ENCODE results near the gene RAB31. TPM values are rescaled to one million over a fixed set of nuclear protein-coding genes. Genes with fewer than 3 reads are reported as not detected.

RAB31 gene
- total and polyA plus RNA-seq, 2 donors from 2014 or later, result 17.3 to 77.1 TPM

GRCh38 chr18:9701609-9702349, 6.3 kb upstream of the RAB31 start:
- H3K36me3 ChIP-seq (ENCODE audit: control insufficient read depth in 2 of 3, insufficient read depth in 3 of 3, low read length in 3 of 3), result no peaks in the 10 kb centered on the region
- H3K27ac ChIP-seq (ENCODE audit: low read depth in 2 of 2, low read length in 2 of 2), result no peak overlapping the region
- no peak overlapping the region for H3K9ac ChIP-seq (ENCODE audit: low read length in 3 of 3)
- no peaks in the 10 kb centered on the region for H3K27me3 ChIP-seq (ENCODE audit: control insufficient read depth, insufficient read depth, low read length)
- FAIRE-seq (no peak), DNase-seq (no peak)
- H3K4me1 ChIP-seq (ENCODE audit: control insufficient read depth in 2 of 3, insufficient read depth in 2 of 3, low read depth in 1 of 3, low read length in 3 of 3), result no peaks in the 10 kb centered on the region
- TF ChIP-seq, protein P1, sequence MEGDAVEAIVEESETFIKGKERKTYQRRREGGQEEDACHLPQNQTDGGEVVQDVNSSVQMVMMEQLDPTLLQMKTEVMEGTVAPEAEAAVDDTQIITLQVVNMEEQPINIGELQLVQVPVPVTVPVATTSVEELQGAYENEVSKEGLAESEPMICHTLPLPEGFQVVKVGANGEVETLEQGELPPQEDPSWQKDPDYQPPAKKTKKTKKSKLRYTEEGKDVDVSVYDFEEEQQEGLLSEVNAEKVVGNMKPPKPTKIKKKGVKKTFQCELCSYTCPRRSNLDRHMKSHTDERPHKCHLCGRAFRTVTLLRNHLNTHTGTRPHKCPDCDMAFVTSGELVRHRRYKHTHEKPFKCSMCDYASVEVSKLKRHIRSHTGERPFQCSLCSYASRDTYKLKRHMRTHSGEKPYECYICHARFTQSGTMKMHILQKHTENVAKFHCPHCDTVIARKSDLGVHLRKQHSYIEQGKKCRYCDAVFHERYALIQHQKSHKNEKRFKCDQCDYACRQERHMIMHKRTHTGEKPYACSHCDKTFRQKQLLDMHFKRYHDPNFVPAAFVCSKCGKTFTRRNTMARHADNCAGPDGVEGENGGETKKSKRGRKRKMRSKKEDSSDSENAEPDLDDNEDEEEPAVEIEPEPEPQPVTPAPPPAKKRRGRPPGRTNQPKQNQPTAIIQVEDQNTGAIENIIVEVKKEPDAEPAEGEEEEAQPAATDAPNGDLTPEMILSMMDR (IDR thresholded peaks at IDR 0.05; ENCODE audit: borderline replicate concordance, extremely low read depth, insufficient read depth), result no peak
- no peak overlapping the region for H3K4me3 ChIP-seq (ENCODE audit: low read length in 3 of 3)
- intact Hi-C loops (cut with DNase I), result no loop called here
- no peaks in the 10 kb centered on the region for H3K9me3 ChIP-seq (ENCODE audit: control insufficient read depth in 2 of 3, insufficient read depth in 1 of 3, low read length in 3 of 3)

DNA sequence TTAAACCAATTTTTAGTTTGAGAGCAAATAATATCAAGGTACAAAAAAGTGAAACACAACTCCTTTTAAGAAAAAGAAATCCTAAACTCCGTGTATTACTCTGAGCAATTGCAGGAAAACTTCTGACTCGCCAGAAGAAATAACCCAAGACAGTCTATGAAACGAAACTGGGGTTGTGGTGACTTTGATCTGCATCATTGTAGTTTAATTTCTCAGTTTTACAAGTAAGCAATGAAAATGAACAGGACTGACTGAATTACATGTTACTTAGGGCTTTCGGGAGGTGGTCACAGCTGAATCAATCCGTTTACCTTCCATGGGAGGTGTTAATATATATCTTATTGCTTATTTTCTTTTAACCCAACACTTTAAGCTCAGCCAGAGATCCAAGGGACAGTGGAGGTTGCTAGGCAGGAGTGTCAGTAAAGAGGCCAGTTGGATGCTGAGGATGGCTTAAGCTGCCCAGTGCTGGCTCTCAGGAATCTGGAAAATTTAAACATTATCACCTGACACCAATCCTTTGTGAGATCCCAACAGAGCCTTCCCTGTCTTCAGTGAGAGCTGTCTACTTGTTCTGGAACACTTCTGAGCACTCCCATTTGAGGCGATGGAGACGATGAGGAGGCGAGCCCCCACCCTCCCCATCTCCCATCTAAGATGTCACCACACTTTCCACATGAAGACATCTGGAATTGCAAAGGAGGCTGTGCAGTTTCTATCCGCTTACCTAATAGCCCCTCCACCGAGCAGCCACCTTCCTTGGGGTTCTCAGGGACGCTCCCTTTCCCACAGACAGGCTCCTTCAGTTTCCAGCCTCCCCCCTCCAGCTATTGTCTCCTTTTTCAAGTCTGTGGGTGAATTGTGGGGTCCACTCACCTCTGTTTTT, 3.6 kb upstream of the RAB31 start:
- Histone ChIP-seq H3K27me3 (ENCODE audit: control insufficient read depth, insufficient read depth, low read length) (no peaks in the 10 kb centered on the region), H3K36me3 (ENCODE audit: control insufficient read depth in 2 of 3, insufficient read depth in 3 of 3, low read length in 3 of 3) (no peaks in the 10 kb centered on the region), H3K9ac (ENCODE audit: low read length in 3 of 3) (no peak overlapping the region), H3K9me3 (ENCODE audit: control insufficient read depth in 2 of 3, insufficient read depth in 1 of 3, low read length in 3 of 3) (no peaks in the 10 kb centered on the region), H3K4me1 (ENCODE audit: control insufficient read depth in 2 of 3, insufficient read depth in 2 of 3, low read depth in 1 of 3, low read length in 3 of 3) (peaks cover 0 to 5% (median 0%) of the 10 kb centered on the region in 3 donors), H3K27ac (ENCODE audit: low read depth in 2 of 2, low read length in 2 of 2) (no peak overlapping the region), H3K4me3 (ENCODE audit: low read length in 3 of 3) (no peak overlapping the region)
- TF ChIP-seq, protein P1 (IDR thresholded peaks at IDR 0.05; ENCODE audit: borderline replicate concordance, extremely low read depth, insufficient read depth), result no peak
- no peak for DNase-seq
- intact Hi-C loops (cut with DNase I), result no loop called here
- no peak for FAIRE-seq

- no peak for FAIRE-seq
Observed at GRCh38 chr18:9705183-9705829, 2.8 kb upstream of the RAB31 start.

More at GRCh38 chr18:9705183-9705829, 2.8 kb upstream of the RAB31 start:
- peak in 1 of 5 donors; percentile 43 for DNase-seq
- Histone ChIP-seq H3K4me3 (ENCODE audit: low read length in 3 of 3) (no peak overlapping the region), H3K36me3 (ENCODE audit: control insufficient read depth in 2 of 3, insufficient read depth in 3 of 3, low read length in 3 of 3) (no peaks in the 10 kb centered on the region), H3K9me3 (ENCODE audit: control insufficient read depth in 2 of 3, insufficient read depth in 1 of 3, low read length in 3 of 3) (no peaks in the 10 kb centered on the region), H3K4me1 (ENCODE audit: control insufficient read depth in 2 of 3, insufficient read depth in 2 of 3, low read depth in 1 of 3, low read length in 3 of 3) (peaks cover 0 to 8% (median 0%) of the 10 kb centered on the region in 3 donors), H3K9ac (ENCODE audit: low read length in 3 of 3) (no peak overlapping the region), H3K27ac (ENCODE audit: low read depth in 2 of 2, low read length in 2 of 2) (no peak overlapping the region), H3K27me3 (ENCODE audit: control insufficient read depth, insufficient read depth, low read length) (no peaks in the 10 kb centered on the region)
- TF ChIP-seq, protein P1 (IDR thresholded peaks at IDR 0.05; ENCODE audit: borderline replicate concordance, extremely low read depth, insufficient read depth), result no peak
- intact Hi-C loops (cut with DNase I), result no loop called here
